TTC549 (cell line): ENCODE results near the gene TPM4.
A peak's percentile ranks its signal among the peaks of the same experiment; 100 is the strongest.
"Not testable (repeated sequence)": the region's sequence is repeated elsewhere in the genome, so short reads cannot be mapped to it uniquely, and the experiment has no call there.

Experiments
- FAIRE-seq: peaks from 2 replicates; lab custom pipeline; 2012; peaks lifted over from hg19 to GRCh38; lab: Jason Lieb, UNC

The TPM4 gene

DNA sequence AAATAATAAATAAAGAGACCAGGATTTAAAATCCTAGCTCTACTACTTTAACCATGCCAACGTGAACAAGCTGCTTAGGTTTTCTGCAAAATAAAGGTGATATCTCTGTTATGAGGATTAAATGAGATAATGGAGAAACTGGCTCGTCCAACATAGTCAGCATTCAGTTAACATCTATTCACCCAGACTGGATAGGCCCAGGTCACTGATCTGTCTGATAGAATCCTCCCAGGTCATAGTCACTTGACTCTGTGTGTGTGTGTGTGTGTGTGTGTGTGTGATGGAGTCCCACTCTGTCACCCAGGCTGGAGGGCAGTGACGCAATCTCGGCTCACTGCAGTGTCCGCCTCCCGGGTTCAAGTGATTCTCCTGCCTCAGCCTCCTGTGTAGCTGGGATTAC, 22.5 kb downstream of the TPM4 start:
- FAIRE-seq = no peak

DNA sequence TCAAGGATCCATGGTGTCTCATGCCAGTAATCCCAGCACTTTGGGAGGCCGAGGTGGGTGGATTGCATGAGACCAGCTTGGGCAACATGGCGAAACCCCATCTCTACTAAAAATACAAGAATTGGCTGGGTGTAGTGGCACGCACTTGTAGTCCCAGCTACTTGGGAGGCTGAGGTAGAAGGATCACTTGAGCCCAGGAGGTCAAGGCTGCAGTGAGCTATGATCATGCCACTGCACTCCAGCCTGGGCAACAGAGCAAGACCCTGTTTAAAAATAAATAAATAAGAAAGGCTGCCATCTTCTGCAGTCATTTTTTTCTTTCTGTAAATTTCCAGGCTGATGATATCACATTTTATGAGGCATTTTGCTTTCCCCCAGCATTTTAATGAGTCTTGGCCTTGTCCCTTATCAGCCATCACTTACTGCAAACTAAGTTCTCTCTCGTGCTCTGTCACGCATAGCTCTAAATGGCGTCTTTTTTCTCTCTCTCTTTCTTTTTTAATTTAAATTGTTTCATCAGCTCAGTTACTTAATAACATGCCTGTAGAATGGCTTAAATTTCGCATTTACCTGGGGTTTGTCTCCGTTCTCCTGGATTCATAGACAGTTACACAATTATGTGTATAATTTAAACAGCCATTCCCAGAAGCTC, 23.1 kb downstream of the TPM4 start:
- FAIRE-seq = not testable (repeated sequence)

DNA sequence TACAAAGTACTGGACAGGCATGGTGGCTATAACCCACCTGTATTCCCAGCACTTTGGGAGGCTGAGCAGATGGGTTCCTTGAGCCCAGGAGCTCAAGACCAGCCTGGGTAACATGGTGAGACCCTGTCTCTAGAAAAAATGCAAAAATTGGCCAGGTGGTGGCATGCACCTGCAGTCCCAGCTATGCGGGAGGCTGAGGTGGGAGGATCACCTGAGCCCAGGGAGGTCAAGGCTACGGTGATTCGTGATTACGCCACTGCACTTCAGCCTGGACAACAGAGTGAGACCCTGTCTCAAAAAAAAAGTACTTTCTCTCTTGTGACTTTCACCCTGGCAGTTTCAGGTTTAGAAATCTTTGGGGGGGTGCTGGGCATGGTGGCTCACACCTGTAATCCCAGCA, 24.2 kb downstream of the TPM4 start:
- no peak for FAIRE-seq

DNA sequence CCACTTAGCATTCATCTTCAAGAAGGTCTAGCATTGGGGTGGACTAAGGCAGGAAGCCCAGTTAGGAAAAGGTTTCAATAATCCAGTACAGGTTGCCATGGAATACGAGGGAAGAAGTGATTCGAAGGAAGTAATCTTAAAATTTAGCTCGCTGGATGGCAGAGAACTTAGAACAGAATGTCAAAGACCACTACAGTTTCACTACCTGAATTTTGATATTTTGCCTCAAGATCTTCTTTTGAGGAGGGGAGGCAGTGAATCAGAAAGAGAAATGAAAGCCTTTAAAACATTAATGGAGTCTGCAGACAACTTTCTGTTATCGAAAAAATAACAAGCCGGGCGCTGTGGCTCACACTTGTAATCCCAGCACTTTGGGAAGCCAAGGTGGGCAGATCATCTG, 28.4 kb downstream of the TPM4 start:
- no peak for FAIRE-seq

DNA sequence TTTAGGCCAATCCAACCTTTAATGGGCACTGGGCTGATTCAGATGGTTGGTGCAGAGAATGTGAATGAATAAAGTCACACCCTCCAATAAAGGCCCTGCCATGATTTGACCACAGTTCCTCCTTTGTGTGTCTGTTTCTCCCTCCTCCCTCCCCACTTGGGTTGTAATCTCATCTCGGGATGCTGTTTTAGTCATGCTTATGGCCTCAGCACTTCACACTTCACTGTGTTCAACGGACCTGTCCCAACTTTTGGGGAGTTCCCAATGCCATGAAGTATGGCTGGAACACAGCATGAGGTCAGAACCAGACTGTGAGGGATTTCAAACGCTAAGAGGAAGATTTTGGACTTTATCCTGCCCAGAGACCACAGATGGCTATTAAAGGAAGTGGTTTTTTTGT, 29.8 kb downstream of the TPM4 start:
- FAIRE-seq = peak; percentile 5

DNA sequence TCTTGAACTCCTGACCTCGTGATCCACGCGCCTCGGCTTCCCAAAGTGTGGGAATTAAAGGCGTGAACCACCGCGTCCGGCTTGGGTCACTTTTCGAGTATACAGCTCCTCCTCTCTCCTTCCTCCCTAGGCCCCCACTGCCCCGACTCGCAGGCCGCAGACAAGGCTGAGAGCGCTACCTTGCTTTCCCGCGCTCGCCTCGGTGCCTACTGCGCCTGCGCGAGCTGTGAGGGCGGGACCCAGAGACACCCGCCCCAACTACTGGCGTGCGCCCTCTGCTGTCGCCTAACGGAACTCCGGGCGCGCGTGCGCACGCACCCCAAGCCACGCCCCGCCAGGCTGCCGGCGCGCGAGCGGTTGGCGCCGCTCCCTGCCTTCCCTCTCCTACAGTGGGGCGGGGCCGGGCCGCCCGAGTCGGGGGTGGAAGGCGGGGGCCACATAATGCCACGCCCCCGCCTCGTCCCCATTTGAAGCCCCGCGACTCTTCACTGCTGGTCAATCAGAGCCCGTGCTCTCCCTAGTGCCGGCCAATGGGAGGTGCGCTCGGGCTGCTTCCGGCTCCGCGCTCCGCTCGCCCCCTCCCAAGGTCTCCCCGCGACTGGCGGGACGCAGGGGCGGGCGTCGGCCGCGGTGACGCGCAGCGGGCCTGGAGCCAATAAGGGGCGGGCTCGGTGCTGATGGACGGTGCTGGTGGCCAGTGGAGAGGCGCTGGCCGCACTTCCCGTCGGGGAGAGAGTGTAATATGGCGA, 35.0 kb downstream of the TPM4 start, which contains the start of gene RAB8A:
TSS of gene RAB8A (plus strand) at position 730 of the 749 bp plus-strand sequence. CDS start at position 743, 13 bp downstream.
- peak; percentile 32 for FAIRE-seq

DNA sequence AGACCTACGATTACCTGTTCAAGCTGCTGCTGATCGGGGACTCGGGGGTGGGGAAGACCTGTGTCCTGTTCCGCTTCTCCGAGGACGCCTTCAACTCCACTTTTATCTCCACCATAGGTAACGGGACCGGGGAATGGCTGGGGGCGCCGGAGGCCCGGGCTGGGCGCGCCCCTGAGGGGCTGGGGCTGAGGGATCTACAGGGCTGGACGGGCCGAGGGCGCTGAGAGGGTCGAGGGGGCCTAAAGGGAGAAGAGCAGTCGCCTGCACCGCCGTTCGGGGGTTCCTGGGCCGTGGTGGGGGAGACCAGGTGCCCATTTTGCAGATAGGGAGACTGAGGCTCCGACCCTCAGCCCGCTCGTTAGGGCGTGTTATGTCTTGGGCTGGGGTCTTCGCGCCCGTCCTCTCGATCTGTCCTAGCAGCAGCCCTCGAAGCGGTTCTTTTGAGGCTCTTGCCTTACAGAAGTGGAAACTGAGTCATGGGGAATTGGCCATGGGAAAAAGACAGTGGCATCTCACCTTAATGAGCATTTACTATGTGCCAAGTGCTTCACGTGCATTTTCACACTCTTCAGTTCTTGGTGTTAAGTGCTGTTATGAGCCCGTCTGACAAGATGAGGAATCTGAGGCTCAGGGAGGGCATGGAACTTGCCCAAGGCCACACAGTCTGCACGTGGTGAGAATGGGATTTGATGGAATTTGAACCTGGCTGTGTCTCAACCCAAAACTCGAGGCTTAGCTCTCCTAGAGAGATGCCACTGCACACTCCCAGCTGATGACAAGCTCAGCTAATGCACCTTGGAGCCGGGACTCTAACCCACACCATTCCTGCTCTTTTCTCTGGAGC, 35.8 kb downstream of the TPM4 start:
- no peak for FAIRE-seq

DNA sequence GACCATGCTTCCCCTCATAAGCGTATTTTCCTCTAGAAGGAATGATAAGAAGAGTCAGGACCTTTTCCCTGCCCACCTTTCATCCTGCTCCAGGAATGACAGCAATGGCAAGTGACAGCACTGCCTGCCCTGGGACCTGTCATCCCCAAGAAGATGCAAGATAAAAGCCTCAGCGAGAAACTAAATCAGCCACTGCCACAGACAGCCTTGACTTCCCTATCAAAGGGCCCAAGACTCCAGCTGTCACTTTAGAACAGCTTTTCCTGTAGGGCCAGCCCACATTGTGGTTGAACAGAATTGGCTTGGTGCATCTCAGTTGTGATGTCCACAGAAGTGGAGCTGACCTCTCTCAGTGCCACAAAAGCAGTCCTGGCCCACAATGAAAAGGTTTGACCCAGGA, 36.5 kb downstream of the TPM4 start:
- no peak for FAIRE-seq

DNA sequence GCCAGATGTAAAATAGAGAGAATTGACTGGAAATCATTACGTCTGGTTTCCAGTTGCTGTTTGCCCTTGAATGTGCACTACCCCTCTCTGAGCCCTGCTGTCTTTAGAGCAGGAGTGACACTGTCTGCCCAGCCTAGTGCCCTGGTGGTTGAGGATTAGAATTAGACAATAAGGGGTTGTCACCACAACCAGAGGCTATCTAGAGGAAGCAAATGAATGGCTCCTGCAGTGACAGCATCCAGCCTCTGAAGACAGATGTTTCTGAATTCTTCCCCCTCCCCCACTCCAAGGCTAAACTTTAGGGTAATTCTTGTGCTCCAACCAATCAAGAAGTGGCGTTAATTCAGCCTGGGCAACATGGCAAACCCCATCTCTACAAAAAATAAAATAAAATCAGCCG, 37.4 kb downstream of the TPM4 start:
- no peak for FAIRE-seq

DNA sequence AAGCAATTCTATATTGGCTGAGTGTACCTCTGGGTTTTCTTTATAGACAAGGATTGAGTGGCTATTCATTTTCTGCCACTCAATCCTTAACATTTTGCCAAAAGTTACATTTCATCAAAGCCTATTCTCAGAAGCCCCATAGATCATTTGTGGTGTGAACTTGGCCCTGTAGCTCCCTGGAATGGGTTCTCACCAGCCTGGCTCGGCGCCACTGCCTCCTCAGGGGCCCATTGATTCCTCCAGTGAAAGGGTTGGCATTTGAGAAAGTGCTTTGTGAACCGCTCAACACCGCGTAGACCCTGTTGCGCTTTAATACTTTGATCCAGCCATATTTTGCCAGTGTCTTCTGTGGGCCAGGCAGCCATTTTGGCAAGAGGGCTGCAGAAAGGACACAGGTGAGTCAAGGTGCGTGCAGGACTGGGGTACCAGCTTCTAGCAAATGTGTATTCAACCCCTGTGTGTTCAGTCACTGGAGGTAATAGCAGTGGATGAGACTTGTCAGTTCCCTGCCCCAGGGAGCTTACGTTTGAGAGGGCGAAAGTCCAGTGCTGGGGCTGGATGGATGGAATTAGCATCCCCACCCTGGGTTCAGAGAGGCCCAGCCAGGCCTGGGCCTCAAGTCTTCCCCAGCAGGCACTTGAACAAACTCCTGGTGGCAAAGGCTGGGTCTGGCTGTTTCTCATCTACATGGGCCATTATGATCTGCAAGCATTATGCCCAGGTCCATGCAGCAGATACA, 39.2 kb downstream of the TPM4 start:
- no peak for FAIRE-seq

DNA sequence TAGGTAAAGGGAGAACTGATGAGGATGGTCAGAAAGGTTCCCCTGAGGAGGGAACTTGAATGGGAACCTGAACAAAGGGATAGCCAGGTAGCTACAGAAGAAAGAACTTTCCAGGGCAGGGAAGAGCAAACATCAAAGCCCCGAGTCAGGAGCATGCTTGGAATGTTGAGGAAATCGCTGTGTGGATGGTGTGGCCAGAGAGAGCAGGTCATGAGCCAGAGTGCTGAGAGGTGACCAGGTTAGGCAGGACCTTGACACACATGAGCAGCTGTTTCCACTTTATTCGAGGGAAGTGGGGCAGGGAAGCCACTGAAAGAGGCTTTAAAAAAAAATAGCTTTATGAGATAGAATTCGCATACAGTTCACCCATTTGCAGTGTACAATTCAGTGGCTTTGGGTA, 39.8 kb downstream of the TPM4 start:
- no peak for FAIRE-seq

DNA sequence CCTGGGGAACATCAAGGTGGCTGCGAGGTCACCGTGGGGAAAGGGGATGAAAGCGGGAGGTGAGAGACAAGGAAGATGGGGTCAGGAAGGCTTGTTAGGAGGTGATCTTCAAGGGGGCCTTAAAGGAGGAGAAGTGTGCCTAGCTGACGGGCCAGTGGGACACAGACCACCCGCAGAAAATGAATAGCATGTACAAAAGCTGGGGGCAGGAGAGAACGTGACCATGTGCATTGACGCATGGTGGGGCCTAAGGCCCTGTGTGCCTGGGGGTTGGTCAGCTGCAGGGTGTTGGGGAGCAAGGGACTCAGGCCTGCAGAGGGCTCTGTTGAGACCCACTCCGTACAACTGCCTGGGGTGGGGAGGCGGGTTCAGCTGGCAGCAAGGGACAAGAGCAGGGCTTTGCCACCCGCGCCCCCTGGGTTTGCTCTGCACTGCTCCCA, 41.3 kb downstream of the TPM4 start:
- no peak for FAIRE-seq

DNA sequence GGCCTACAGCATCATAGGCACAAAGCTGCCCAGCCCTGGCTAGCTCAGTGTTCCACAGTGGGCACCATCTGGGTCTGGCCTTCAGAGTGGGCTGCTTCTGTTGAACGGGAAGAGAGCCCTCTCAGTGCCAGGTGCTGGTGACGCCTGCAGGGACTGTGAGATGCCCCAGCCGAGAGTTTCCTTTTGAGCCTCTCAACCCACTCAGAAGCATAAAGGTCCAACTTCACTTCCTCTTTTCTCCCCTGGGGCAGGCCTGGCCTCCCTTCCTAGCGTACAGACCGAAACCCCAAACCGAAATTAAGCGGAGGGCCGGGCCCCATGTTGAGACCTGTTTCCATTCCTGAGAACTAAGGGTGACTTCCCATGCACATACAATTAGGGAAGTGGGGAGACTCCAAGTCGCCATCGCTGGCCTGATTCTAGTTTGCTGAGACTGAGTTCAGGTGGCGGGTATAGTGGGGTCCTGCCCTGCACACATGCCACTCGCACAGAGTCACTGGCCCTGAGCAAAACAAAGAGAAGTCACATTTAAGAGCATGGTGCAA, 42.3 kb downstream of the TPM4 start:
- no peak for FAIRE-seq

DNA sequence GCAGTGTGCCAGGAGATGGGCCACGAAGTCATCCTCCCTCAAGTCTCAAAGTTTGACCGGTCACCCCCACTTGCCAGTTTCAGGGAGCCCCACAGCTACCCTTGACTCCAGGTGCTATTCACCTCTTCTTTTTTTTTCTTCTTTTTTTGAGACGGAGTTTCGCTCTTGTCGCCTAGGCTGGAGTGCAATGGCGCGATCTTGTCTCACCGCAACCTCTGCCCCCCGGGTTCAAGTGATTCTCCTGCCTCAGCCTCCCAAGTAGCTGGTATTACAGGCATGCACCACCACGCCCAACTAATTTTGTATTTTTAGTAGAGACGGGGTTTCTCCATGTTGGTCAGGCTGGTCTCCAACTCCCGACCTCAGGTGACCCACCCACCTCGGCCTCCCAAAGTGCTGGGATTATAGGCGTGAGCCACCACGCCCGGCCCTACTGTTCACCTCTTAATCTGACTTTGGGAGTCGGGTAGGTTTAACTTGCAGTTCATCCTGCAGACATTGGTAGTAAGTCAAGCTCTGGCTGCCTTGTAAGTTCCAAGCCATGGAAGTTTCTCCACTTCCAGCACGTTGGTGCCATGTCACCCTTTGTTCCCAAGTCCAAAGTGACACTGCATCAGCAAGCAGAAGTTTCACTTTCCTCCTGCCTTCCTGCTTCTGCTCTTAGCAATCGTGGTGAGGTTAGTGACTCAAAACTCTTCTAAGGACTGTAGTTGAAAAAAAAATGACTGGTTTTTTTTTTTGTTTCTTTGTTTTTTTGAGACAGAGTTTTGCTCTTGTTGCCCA, 43.0 kb downstream of the TPM4 start:
- FAIRE-seq = not testable (repeated sequence)

DNA sequence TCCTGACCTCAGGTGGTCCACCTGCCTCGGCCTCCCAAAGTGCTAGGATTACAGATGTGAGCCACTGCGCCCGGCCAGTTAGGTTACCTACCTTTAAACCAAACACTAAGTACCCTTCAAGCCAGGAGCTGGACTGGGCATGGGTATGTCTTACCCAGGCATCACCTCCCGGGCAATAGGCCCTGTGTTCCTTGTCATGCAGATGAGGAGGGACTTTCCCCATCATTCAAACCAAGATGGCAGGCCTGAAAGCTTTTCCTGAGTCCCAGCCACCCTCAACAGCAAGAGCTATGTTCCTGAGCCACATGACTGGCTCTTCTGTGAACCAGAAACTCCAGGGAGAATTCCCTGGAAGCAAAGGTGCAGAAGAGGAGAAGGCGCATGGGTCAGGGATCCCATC, 44.8 kb downstream of the TPM4 start:
- FAIRE-seq = no peak

DNA sequence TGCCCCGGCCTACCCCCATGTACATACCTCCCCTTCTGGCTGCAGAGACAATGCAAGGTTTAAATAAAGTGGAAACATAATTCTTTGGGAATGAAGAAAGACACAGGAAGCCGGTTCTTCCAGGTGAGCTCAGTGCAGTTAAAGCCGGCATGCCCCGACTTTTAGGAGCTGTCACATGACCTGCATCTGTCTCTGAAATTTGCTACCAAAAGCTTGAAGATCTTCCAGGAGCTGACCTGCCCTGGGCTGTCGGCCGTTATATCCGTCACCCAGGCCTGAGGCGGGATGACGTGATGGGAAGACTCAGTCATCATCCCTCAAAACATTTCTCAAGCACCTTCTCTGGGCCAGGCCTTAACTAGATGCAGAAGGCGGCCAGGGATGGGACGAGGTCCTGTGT, 45.7 kb downstream of the TPM4 start:
- no peak for FAIRE-seq

DNA sequence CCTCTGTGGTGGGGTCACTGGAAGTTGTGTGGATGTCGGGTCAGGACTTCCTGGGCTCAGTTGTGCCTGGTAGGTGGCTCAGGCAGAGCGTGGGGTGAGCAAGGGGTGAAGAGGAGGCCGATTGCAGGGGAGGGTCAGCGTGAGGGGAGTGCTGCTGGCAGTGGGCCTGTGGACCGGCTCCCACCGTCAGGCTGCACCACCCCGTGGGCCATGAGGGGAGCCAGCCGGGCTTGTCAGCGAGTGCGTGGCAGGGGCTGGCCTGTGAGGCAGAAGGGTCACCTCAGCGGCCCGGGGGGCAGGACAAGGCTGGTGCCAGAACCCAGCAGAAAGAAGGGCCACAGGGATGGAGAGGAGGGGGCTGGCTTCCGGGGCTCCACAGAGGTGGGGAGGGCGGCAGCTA, 48.7 kb downstream of the TPM4 start:
- FAIRE-seq = no peak

DNA sequence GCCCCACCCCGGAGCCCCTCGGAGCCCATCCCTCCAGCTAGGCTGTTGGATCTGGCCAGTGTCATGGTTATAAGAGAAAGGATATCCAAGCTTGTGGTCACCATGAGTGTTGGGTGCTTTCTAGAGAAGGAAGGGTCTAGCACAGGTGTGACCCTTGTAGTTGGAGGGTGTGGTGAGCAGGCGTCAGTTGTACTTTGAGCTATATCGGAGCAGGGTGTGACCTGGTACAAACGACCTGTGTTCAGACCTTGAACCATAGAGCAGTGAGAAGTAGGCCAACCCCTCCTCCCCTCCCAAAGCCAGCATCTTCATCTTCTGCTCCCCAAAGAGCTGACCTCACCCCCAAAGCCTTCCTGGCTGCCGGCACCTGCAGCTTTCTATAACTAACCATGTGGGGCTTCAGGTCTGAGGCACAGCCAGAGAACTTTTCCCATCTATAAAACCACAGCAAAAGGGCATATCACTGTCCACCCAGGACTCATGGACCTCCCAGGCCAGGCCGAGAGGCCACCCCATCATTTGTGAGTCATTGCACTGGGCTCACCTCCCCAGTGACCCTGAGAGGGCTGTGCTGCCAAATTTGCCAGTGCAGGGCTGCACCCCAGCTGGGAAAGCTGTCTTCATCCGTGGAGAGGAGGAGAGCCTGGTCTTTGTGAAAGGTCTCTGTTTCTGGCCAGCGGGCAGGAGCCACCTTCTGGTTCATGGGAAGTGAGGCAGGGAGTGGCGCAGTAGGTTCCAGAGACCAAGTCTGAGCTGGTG, 49.6 kb downstream of the TPM4 start:
- FAIRE-seq = no peak

DNA sequence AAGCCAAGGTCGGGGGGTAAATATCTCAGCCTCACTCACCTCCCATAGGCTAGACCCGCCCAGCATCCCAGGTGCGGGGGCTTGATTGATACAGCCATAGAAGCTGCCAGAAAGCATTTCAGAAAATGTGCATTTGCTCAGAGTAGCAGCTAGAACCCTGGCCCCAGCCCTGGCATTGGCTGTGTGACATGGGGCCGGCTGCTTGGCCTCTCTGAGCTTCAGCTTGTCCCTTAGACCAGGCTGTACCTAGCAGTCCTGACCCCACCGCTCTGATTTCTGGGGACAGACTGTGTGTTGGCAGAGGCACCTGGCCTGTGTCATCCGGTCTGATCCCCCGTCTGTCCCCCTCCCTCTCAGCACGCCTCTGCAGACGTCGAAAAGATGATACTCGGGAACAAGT, 50.8 kb downstream of the TPM4 start:
- FAIRE-seq = no peak

DNA sequence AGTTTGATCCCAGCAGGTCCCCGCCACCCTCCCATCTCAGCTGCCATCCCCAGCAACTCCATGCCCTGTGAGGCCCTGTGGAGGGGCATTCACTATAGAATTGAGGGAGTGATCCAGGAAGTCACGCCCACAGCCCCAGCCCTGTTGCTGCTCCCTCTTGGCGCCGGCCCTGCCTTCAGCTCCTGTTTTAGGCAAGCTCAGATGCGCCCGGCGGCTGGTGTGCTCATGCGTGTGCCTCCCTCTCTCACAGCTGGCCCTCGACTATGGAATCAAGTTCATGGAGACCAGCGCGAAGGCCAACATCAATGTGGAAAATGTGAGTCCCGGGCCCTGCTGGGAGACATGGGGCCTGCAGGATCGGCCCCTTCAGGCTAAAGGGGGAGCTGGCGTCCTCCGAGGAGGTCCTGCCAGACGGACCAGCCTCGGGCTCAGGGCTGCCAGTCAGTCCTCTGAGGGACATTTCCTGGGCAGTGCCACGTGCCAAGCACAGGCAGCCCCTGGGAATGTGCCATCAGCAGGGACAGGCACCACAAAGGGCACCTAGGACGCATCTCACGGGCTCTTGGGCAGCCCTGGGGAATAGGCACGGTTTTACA, 51.6 kb downstream of the TPM4 start:
- no peak for FAIRE-seq
